Transverse colon (tissue), 4 donors: ENCODE measurements around the gene STK32B.

Experiments
- CTCF ChIP-seq, 5 experiments: fragments of 200-600 bp in 3 of 5; fragments of 450-650 bp in 2 of 5; sonication (generic) in 3 of 5; IDR thresholded peaks; 1 replicate in 2 of 5; 2 replicates in 3 of 5; pipeline ENCODE4 v1.5.1; 2016 to 2017; ENCODE audit warnings: antibody characterized with exemption in 5 of 5, inconsistent platforms in 3 of 5, mild to moderate bottlenecking in 2 of 5, moderate library complexity in 1 of 5
- EP300 ChIP-seq: sonication (generic); formaldehyde crosslinking; IDR thresholded peaks from one replicate; pipeline ENCODE4 v1.6.1; 2017; ENCODE audit warnings: antibody characterized with exemption, low read depth
- POLR2A ChIP-seq: fragments of 450-650 bp; IDR thresholded peaks from one replicate; pipeline ENCODE4 v1.6.1; 2016; ENCODE audit warnings: antibody characterized with exemption, mild to moderate bottlenecking, moderate library complexity
- POLR2AphosphoS5 ChIP-seq, 3 donors: sonication (generic); formaldehyde crosslinking; IDR thresholded peaks; one replicate each; pipeline ENCODE4 v1.6.1; 2016; ENCODE audit warnings: antibody characterized with exemption in 3 of 3

GRCh38 chr4:5463361-5463760 is 412.1 kb downstream of the STK32B start:
- TF ChIP-seq EP300 = no peak
- no peak for TF ChIP-seq CTCF (IDR thresholded peaks at IDR 0.05)
- no peak for TF ChIP-seq POLR2AphosphoS5 (IDR thresholded peaks at IDR 0.05)
- TF ChIP-seq POLR2A = no peak
